Measurements from ENCODE around the gene PARP2. TPM values are rescaled to one million over a fixed set of nuclear protein-coding genes. Genes with fewer than 3 reads are reported as not detected.
A peak's percentile ranks its signal among the peaks of the same experiment; 100 is the strongest.

PARP2 gene
- total RNA-seq, 1 donor from 2014 or later, result 19.4 TPM

- TF ChIP-seq CTCF (IDR thresholded peaks at IDR 0.05), result peak; percentile 96
- Mint-ChIP-seq H3K4me1 (ENCODE audit: low read depth) (peaks cover 29% of the 10 kb centered on the region), H3K9me3 (ENCODE audit: low read depth) (no peaks in the 10 kb centered on the region), H3K36me3 (ENCODE audit: low read depth) (peaks cover 6% of the 10 kb centered on the region), H3K27me3 (ENCODE audit: low read depth) (no peaks in the 10 kb centered on the region), H3K4me3 (ENCODE audit: unreplicated experiment) (peak within 1 kb of the TSS; percentile 83), H3K27ac (ENCODE audit: unreplicated experiment) (peak within 1 kb of the TSS; percentile 73)
- no peak for DNase-seq (ENCODE audit: low spot score)
Observed at GRCh38 chr14:20305265-20306078, 38.0 kb upstream of the PARP2 start, which contains the start of gene TTC5. Gene TTC5 (minus strand): TSS chr14:20305951. CDS start chr14:20305937, 14 bp downstream.

DNA sequence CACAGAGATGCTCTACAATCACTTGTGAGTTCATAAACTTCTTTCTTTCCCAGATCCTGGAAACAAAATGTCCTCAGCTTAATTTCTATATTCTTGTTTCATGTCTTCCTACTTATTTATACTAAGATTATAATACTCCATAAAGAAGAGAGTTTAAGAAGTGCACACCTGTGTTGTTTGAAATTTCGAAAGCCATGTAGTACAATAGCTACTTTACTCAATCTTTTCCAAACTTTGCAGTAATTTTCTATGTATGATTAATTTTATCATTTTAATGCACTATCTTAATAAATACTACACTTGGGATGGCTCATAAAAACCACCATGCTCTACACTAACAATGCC is 37.4 kb upstream of the PARP2 start:
- Mint-ChIP-seq H3K27me3 (ENCODE audit: low read depth) (no peaks in the 10 kb centered on the region), H3K27ac (ENCODE audit: unreplicated experiment) (no peak overlapping the region), H3K9me3 (ENCODE audit: low read depth) (no peaks in the 10 kb centered on the region), H3K4me3 (ENCODE audit: unreplicated experiment) (peak overlapping the region; percentile 83), H3K4me1 (ENCODE audit: low read depth) (peaks cover 29% of the 10 kb centered on the region), H3K36me3 (ENCODE audit: low read depth) (peaks cover 3% of the 10 kb centered on the region)
- no peak for DNase-seq (ENCODE audit: low spot score)
- no peak for TF ChIP-seq CTCF (IDR thresholded peaks at IDR 0.05)

DNA sequence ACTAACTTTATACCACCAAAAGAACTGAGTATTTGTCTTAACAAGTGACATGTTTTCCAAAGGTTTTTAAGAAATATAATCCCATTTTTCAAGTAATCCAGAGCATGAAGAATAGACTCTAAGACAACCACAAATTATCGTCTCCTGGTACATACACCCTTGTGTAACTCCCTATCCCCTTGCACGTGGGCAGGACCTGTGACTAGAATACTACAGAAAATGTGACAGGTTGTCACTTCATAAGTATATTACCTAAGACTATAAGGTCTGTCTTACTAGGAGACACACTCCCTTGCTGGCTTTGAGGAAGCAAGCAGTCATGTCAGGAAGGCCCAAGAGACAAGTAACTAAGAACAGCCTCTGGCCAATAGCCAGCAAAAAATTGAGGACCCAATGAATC is 29.4 kb upstream of the PARP2 start:
- Mint-ChIP-seq H3K4me1 (ENCODE audit: low read depth) (no peaks in the 10 kb centered on the region), H3K27ac (ENCODE audit: unreplicated experiment) (no peak overlapping the region), H3K36me3 (ENCODE audit: low read depth) (peaks cover 28% of the 10 kb centered on the region), H3K9me3 (ENCODE audit: low read depth) (no peaks in the 10 kb centered on the region), H3K4me3 (ENCODE audit: unreplicated experiment) (no peak overlapping the region), H3K27me3 (ENCODE audit: low read depth) (no peaks in the 10 kb centered on the region)
- DNase-seq (ENCODE audit: low spot score), result no peak
- TF ChIP-seq CTCF (IDR thresholded peaks at IDR 0.05), result no peak

GRCh38 chr14:20317720-20318119 is 25.7 kb upstream of the PARP2 start:
- Mint-ChIP-seq H3K4me1 (ENCODE audit: low read depth) (no peaks in the 10 kb centered on the region), H3K27ac (ENCODE audit: unreplicated experiment) (no peak overlapping the region), H3K4me3 (ENCODE audit: unreplicated experiment) (no peak overlapping the region), H3K27me3 (ENCODE audit: low read depth) (no peaks in the 10 kb centered on the region), H3K36me3 (ENCODE audit: low read depth) (peaks cover 25% of the 10 kb centered on the region), H3K9me3 (ENCODE audit: low read depth) (no peaks in the 10 kb centered on the region)
- no peak for TF ChIP-seq CTCF (IDR thresholded peaks at IDR 0.05)
- DNase-seq (ENCODE audit: low spot score), result no peak

GRCh38 chr14:20327005-20327869 is 16.2 kb upstream of the PARP2 start:
- Mint-ChIP-seq H3K27ac (ENCODE audit: unreplicated experiment) (peak overlapping the region; percentile 80), H3K36me3 (ENCODE audit: low read depth) (peaks cover 7% of the 10 kb centered on the region), H3K9me3 (ENCODE audit: low read depth) (no peaks in the 10 kb centered on the region), H3K27me3 (ENCODE audit: low read depth) (no peaks in the 10 kb centered on the region), H3K4me1 (ENCODE audit: low read depth) (peaks cover 36% of the 10 kb centered on the region), H3K4me3 (ENCODE audit: unreplicated experiment) (no peak overlapping the region)
- TF ChIP-seq CTCF (IDR thresholded peaks at IDR 0.05), result peak; percentile 95
- no peak for DNase-seq (ENCODE audit: low spot score)

Measured in chondrocyte (in vitro differentiated cells).